HG03571 (cell line): ENCODE results near the gene FAM25A.
"Not testable (repeated sequence)": the region's sequence is repeated elsewhere in the genome, so short reads cannot be mapped to it uniquely, and the experiment has no call there.

Experiments
- ATAC-seq: cut with Tn5 transposase; IDR thresholded peaks from one replicate; pipeline ENCODE4 v1.9.1; 2021; ENCODE audit not compliant: unreplicated experiment

The FAM25A gene

GRCh38 chr10:87020056-87020455, at the start of gene FAM25A:
TSS of gene FAM25A (plus strand) at chr10:87020294. CDS start at chr10:87020325, 31 bp downstream.
- ATAC-seq: not testable (repeated sequence)

- no peak for ATAC-seq
Observed at GRCh38 chr10:86970982-86971231, 49.2 kb upstream of the FAM25A start.

DNA sequence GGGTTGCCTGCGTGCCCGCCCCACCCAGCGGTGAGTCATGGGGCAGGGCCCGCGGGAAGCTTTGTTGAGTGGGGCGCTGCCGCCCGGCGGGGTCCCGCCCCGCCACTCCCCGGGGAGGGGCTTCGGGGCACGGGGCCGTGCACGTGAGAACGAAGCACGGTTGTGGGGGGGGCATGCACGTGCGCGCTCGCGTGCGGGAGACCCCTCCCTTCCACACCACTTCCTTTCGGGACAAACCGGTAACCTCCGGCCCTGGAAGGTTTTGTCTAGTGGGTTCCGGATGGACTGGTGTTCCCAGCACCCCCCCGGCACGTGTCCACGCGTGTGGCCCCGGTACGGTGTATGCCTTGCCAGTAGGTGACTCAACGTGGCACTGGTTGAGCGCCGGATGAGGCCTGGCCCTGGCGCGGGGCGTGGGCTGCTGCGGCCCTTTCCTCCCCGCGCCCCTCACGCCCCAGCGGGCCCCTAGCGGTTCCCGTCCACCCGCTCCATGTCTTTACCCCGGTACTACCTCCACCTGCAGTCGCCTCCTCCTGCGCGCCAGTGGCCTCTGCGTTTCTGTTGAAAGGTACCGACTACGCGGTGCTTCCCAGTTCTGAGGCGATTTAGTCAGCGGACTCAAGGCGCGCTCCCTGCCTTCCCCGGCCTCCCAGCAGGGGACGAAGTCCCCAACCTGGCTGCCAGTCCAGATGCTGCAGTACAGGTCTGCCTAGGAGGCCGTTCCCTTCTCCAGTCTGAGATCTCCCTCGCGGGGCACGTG, 48.7 kb upstream of the FAM25A start:
- peak; percentile 68 for ATAC-seq

- ATAC-seq: no peak
Observed at GRCh38 chr10:86972613-86973380, 47.3 kb upstream of the FAM25A start.

- no peak for ATAC-seq
Observed at GRCh38 chr10:86974484-86974883, 45.6 kb upstream of the FAM25A start.

DNA sequence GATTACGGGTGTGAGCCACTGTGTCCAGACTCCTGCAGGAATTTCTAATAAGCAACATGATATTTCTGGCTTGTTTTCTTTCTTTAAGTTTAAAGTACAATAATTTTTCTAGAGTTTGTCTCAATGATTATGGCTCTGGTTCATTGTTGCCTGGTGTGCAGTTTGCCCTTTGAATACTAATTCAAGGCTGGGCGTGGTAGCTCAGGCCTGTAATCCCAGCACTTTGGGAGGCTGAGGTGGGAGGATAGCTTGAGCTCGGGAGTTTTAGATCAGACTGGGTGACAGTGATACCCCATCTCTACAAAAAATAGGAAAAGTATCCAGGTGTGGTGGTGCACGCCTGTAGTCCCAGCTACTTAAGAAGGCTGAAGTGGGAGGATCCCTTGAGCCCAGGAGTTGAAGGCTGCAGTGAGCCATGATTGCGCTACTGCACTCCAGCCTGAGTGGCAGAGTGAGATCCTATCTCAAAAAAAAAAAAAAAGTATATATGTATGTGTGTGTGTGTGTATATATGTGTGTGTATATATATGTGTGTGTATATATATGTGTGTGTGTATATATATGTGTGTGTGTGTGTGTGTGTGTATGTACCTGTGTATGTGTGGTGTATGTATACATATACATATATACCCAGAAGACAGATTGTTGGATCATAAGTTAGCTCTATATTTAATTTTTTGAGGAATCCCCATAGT, 43.6 kb upstream of the FAM25A start:
- no peak for ATAC-seq

DNA sequence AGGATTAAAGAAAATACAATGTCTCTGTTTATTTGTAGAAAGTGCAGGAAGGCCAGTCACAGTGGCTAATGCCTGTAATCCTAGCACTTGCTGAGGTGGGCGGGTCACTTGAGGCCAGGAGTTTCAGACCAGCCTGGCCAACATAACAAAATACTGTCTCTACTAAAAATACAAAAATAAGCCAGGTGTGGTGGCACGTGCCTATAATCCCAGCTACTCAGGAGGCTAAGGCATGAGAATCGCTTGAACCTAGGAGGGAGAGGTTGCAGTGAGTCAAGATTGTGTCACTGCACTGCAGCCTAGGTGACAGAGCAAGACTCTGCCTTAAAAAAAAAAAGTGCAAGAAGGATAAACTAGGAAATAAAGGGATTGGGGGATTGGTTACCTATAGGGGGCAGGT, 41.6 kb upstream of the FAM25A start:
- not testable (repeated sequence) for ATAC-seq

GRCh38 chr10:86979296-86979818, 40.7 kb upstream of the FAM25A start:
- ATAC-seq: no peak

DNA sequence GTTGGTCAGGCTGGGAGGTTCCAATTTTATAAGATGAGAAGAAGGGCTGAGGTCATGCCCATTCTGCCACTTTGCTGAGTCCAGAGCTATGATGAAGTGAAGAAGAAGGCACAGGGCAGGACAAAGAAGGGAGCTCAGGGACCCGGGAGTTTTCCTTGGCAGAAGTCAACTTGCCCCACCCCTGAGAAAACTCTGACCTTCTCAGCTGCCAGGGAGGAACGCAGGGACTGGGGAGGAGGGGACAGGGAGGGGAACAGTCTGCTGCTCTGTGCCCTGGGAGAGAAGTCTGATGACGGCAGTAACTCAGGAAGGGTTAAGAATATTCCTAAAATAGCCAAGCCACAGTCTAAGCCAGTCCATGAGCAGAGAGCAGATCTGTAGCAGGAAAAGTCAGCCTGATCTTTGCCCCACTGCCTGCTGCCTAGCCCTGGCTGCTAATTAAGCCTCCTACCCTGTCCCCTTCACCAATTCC, 40.1 kb upstream of the FAM25A start:
- ATAC-seq: no peak

- not testable (repeated sequence) for ATAC-seq
Observed at GRCh38 chr10:86981020-86981419, 39.1 kb upstream of the FAM25A start.

DNA sequence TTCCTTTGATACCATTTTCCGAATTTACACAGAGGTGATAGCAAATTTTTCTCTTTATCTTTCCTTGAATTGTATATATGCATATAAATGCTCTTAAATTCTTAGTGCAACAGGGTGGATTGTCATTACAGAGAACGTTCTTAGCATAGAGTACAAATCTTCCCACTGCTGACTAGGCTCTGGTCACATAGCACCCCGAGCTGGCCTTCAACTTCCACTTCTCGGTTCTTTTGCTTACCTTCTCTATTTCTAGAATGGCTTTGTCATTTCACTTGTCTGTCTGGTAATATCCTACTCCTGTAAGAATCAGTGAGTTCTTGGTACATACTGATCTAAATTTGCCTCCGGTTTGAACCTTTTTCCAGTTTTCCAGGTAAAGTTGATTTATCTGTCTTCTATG, 38.4 kb upstream of the FAM25A start:
- ATAC-seq: no peak

DNA sequence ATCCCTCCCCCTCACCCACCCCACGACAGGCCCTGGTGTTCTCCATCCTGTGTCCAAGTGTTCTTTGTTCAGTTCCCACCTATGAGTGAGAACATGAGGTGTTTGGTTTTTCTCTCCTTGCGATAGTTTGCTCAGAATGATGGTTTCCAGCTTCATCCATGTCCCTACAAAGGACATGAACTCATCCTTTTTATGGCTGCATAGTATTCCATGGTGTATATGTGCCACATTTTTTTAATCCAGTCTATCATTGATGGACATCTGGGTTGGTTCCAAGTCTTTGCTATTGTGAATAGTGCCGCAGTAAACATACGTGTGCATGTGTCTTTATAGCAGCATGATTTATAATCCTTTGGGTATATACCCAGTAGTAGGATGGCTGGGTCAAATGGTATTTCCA, 35.6 kb upstream of the FAM25A start:
- ATAC-seq: not testable (repeated sequence)

- no peak for ATAC-seq
Observed at GRCh38 chr10:86988520-86988919, 31.6 kb upstream of the FAM25A start.

DNA sequence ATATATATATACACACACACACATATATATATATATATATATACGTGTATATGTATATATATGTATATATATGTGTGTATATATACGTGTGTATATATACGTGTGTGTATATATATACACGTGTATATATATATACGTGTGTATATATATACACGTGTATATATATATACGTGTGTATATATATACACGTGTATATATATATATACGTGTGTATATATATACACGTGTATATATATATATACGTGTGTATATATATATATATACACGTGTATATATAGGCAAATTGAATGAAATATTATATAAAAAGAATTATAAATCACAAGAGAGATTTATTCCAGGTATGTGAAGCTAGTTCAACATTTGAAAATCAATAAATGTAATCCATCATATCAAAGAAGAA, 28.7 kb upstream of the FAM25A start:
- not testable (repeated sequence) for ATAC-seq

- no peak for ATAC-seq
Observed at GRCh38 chr10:86992456-86992855, 27.6 kb upstream of the FAM25A start.

DNA sequence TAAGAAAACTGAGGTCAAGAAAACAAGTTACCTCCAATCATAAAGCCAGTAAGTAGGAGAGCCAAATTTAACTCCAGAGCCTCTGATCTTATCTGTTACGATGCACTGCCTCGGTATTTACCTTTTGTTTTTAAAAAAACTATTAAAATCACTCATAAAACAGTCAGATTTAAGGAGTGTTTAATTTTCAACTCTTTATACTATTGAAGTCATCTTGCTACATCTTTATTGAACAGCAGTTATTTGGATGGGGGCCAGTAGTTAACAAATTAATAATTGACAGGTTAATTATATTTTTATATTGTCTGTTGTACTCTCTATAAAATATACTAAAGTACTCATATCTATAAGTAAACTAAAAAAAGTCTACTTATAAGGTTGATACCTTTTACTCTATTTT, 27.2 kb upstream of the FAM25A start:
- ATAC-seq: no peak

- not testable (repeated sequence) for ATAC-seq
Observed at GRCh38 chr10:86999802-87000403, 20.2 kb upstream of the FAM25A start.

- ATAC-seq: no peak
Observed at GRCh38 chr10:87000491-87000890, 19.6 kb upstream of the FAM25A start.

DNA sequence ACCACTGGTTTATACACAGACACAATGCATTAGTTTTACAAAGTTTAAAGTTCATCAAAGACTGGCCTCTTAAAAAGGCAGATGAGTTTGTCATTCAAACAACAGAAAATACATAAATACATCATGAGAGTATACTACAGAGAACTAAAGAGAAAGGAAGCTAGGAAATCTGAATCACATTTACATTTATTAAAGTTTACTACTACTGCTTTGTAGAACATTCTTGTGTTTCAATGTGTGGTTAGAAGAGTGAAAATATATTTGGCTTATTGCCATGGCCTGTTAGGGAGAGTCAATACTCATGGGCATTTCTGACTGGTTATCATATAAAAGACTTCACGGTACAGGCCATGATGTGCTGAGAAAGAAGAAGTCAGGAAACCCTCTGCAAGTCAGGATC, 13.0 kb upstream of the FAM25A start:
- ATAC-seq: not testable (repeated sequence)

DNA sequence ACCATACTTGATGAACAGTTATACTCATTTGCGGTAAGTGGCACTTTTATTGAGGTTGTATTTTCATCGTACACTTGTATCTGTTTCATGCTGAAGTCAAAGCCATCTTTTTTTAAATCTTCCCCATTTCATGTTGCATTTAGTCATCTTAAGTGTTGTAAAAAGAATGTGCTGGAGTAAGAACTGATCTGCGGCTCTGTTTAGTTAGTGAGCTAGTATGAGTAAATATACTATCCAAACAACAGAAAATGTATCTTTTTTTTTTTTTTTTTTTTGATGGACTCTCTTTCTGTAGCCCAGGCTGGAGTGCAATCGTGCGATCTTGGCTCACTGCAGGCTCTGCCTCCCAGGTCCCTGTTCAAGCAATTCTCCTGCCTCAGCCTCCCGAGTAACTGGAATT, 12.4 kb upstream of the FAM25A start:
- ATAC-seq: not testable (repeated sequence)

DNA sequence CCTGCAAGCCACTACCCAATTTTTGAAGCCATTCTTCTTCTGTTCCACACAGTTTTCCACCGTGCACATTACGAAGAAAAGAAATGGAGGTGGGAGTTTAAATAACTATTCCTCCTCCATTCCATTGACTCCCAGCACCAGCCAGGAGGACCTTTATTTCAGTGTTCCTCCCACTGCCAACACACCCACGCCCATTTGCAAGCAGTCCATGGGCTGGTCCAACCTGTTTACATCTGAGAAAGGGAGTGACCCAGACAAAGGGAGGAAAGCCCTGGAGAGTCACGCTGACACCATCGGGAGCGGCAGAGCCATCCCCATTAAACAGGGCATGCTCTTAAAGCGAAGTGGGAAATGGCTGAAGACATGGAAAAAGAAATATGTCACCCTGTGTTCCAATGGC, 11.8 kb upstream of the FAM25A start:
- not testable (repeated sequence) for ATAC-seq
